Peyer's patch (tissue), 4 donors: ENCODE data around the gene PPT2.

ENCODE experiments used
- POLR2A ChIP-seq, 2 donors: fragments of 450-650 bp; IDR thresholded peaks; one replicate each; pipeline ENCODE4 v1.5.1; 2017; ENCODE audit warnings: antibody characterized with exemption in 2 of 2, mild to moderate bottlenecking in 2 of 2, moderate library complexity in 2 of 2
- TF ChIP-seq, protein P1 (sequence below), 6 experiments: fragments of 450-650 bp in 4 of 6; fragments of 200-600 bp in 2 of 6; sonication (generic) in 1 of 6; IDR thresholded peaks; one replicate each; pipeline ENCODE4 v1.5.1; 2017 to 2019; ENCODE audit warnings: antibody characterized with exemption in 6 of 6, mild to moderate bottlenecking in 3 of 6, moderate library complexity in 1 of 6

DNA sequence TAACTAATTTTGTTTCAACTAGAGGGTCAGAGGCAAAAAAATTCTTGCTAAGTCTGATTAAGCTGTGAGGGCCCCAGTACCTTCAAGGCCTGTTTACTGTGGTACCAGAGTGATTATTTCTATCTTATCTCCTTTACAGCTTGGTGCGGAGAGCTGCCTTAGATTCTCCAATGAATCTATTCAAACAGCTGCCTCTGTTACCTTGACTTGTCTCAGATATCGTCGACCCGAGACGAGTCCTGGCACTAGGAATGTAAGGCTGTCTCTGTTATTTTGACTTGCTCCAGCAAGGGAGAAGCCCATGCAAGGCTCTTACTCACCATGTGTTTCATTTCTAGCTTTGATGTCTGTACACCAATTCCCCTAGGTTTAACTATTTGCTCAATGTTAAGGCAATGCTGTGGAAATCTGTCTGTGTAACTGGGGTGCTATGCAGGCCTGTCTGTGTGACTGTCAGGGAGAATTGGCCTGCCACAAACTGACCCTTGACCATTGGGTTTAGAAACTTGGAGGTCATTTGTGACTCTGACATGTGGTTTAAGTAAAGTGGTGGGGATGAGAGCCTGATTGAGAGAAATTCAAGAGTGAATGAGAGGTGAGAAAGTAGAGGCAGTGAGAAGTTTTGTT, 13.4 kb upstream of the PPT2 start:
- TF ChIP-seq, protein P1, sequence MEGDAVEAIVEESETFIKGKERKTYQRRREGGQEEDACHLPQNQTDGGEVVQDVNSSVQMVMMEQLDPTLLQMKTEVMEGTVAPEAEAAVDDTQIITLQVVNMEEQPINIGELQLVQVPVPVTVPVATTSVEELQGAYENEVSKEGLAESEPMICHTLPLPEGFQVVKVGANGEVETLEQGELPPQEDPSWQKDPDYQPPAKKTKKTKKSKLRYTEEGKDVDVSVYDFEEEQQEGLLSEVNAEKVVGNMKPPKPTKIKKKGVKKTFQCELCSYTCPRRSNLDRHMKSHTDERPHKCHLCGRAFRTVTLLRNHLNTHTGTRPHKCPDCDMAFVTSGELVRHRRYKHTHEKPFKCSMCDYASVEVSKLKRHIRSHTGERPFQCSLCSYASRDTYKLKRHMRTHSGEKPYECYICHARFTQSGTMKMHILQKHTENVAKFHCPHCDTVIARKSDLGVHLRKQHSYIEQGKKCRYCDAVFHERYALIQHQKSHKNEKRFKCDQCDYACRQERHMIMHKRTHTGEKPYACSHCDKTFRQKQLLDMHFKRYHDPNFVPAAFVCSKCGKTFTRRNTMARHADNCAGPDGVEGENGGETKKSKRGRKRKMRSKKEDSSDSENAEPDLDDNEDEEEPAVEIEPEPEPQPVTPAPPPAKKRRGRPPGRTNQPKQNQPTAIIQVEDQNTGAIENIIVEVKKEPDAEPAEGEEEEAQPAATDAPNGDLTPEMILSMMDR (IDR thresholded peaks at IDR 0.05): no peak
- no peak for TF ChIP-seq POLR2A (IDR thresholded peaks at IDR 0.05)
